ENCODE results near the gene G2E3.

DNA sequence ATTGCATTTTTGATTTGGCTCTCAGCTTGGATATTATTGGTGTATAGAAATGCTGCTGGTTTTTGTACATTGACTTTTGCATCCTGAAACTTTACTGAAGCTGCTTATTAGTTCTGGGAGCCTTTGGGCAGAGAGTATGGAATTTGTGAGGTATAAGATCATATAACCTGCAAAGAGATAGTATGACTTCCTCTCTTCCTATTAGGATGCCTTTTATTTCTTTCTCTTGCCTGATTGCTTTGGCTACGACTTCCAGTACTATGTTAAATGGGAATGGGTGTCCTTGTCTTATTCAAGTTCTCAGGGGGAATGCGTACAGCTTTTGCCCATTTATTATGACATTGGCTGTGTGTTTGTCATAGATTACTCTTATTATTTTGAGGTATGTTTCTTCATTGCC lies 86.6 kb downstream of the G2E3 start:
- no peak for TF ChIP-seq POLR2AphosphoS5 (IDR thresholded peaks at IDR 0.05)
- TF ChIP-seq, protein P1, sequence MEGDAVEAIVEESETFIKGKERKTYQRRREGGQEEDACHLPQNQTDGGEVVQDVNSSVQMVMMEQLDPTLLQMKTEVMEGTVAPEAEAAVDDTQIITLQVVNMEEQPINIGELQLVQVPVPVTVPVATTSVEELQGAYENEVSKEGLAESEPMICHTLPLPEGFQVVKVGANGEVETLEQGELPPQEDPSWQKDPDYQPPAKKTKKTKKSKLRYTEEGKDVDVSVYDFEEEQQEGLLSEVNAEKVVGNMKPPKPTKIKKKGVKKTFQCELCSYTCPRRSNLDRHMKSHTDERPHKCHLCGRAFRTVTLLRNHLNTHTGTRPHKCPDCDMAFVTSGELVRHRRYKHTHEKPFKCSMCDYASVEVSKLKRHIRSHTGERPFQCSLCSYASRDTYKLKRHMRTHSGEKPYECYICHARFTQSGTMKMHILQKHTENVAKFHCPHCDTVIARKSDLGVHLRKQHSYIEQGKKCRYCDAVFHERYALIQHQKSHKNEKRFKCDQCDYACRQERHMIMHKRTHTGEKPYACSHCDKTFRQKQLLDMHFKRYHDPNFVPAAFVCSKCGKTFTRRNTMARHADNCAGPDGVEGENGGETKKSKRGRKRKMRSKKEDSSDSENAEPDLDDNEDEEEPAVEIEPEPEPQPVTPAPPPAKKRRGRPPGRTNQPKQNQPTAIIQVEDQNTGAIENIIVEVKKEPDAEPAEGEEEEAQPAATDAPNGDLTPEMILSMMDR (IDR thresholded peaks at IDR 0.05): no peak
- TF ChIP-seq EP300 (IDR thresholded peaks at IDR 0.05; ENCODE audit: low read depth): no peak
